ENCODE measurements around the gene FAM20C. TPM values are rescaled to one million over a fixed set of nuclear protein-coding genes. Genes with fewer than 3 reads are reported as not detected.

FAM20C gene
- total RNA-seq, 4 donors from 2014 or later = 41.9 to 87.5 (median 73.6) TPM

GRCh38 chr7:281637-282036 lies 89.3 kb downstream of the FAM20C start:
- no peak overlapping the region for H3K4me3 ChIP-seq
- ATAC-seq = no peak
- H3K27me3 ChIP-seq = peaks cover 53% of the 10 kb centered on the region
- no peaks in the 10 kb centered on the region for H3K9me3 ChIP-seq
- H3K27ac ChIP-seq = no peak overlapping the region
- H3K36me3 ChIP-seq = no peaks in the 10 kb centered on the region
- no peaks in the 10 kb centered on the region for H3K4me1 ChIP-seq
- WGBS, 2 donors (ENCODE audit: low coverage in 1 of 2) = 87 to 92% methylated on average over 4 to 8 of the region's 8 CpGs
- no peak for TF ChIP-seq CTCF (IDR thresholded peaks at IDR 0.05)
- TF ChIP-seq EP300 (IDR thresholded peaks at IDR 0.05) = no peak
- TF ChIP-seq POLR2AphosphoS5 (IDR thresholded peaks at IDR 0.05) = no peak
- TF ChIP-seq POLR2A (IDR thresholded peaks at IDR 0.05) = no peak

GRCh38 chr7:282621-283020 lies 90.2 kb downstream of the FAM20C start:
- no peak overlapping the region for H3K4me3 ChIP-seq
- H3K9me3 ChIP-seq = no peaks in the 10 kb centered on the region
- no peaks in the 10 kb centered on the region for H3K36me3 ChIP-seq
- WGBS, 2 donors (ENCODE audit: low coverage in 1 of 2) = 86% methylated on average over 9 of the region's 25 CpGs; no CpG with 5 or more reads in 1 of the 2 donors
- peaks cover 54% of the 10 kb centered on the region for H3K27me3 ChIP-seq
- no peaks in the 10 kb centered on the region for H3K4me1 ChIP-seq
- no peak for TF ChIP-seq POLR2AphosphoS5 (IDR thresholded peaks at IDR 0.05)
- no peak for TF ChIP-seq POLR2A (IDR thresholded peaks at IDR 0.05)
- TF ChIP-seq EP300 (IDR thresholded peaks at IDR 0.05) = no peak
- no peak for TF ChIP-seq CTCF (IDR thresholded peaks at IDR 0.05)
- H3K27ac ChIP-seq = no peak overlapping the region
- ATAC-seq = no peak

- Histone ChIP-seq H3K27ac (no peak overlapping the region), H3K4me1 (peaks cover 0 to 8% (median 4%) of the 10 kb centered on the region in 3 donors), H3K27me3 (peaks cover 71% of the 10 kb centered on the region), H3K9me3 (no peaks in the 10 kb centered on the region), H3K4me3 (no peak overlapping the region), H3K36me3 (no peaks in the 10 kb centered on the region)
- 67 to 80% methylated on average over 12 to 13 of the region's 37 CpGs for WGBS, 2 donors (ENCODE audit: low coverage in 1 of 2)
- ATAC-seq = no peak
- TF ChIP-seq POLR2AphosphoS5 (IDR thresholded peaks at IDR 0.05) (no peak), CTCF (IDR thresholded peaks at IDR 0.05) (no peak), POLR2A (IDR thresholded peaks at IDR 0.05) (no peak), EP300 (IDR thresholded peaks at IDR 0.05) (no peak)
Observed at GRCh38 chr7:284762-285722, 92.7 kb downstream of the FAM20C start.

GRCh38 chr7:285731-286130 lies 93.4 kb downstream of the FAM20C start:
- WGBS, 2 donors (ENCODE audit: low coverage in 1 of 2) = 90% methylated on average over 3 of the region's 16 CpGs; no CpG with 5 or more reads in 1 of the 2 donors
- Histone ChIP-seq H3K9me3 (no peaks in the 10 kb centered on the region), H3K27ac (no peak overlapping the region), H3K4me1 (peaks cover 0 to 15% (median 4%) of the 10 kb centered on the region in 3 donors), H3K36me3 (no peaks in the 10 kb centered on the region), H3K4me3 (no peak overlapping the region), H3K27me3 (peaks cover 71% of the 10 kb centered on the region)
- TF ChIP-seq POLR2A (IDR thresholded peaks at IDR 0.05) = no peak
- no peak for TF ChIP-seq CTCF (IDR thresholded peaks at IDR 0.05)
- ATAC-seq = no peak

GRCh38 chr7:286266-286665 lies 93.9 kb downstream of the FAM20C start:
- TF ChIP-seq CTCF (IDR thresholded peaks at IDR 0.05) (no peak), EP300 (IDR thresholded peaks at IDR 0.05) (no peak), POLR2A (IDR thresholded peaks at IDR 0.05) (no peak), POLR2AphosphoS5 (IDR thresholded peaks at IDR 0.05) (no peak)
- 84 to 100% methylated on average over 4 of the region's 18 CpGs for WGBS, 2 donors (ENCODE audit: low coverage in 1 of 2)
- Histone ChIP-seq H3K27me3 (peaks cover 71% of the 10 kb centered on the region), H3K4me3 (no peak overlapping the region), H3K27ac (no peak overlapping the region), H3K4me1 (peaks cover 0 to 20% (median 4%) of the 10 kb centered on the region in 3 donors), H3K36me3 (no peaks in the 10 kb centered on the region), H3K9me3 (no peaks in the 10 kb centered on the region)
- no peak for ATAC-seq

All from gastroesophageal sphincter (tissue), 4 donors.